ENCODE results near the gene BGLAP. TPM values are rescaled to one million over a fixed set of nuclear protein-coding genes. Genes with fewer than 3 reads are reported as not detected.

BGLAP gene
- total and polyA plus RNA-seq, 2 of the 13 experiments (the other 11 are each of a cell fraction or from before 2014, with no cell fraction given) = 0.62 to 1.6 TPM

GRCh38 chr1:156282479-156283222 lies 40.7 kb downstream of the BGLAP start, which contains the start of gene SMG5 (continued):
- TF ChIP-seq FOSL1 (CRISPR knock-in tag; IDR thresholded peaks at IDR 0.05; ENCODE audit: borderline replicate concordance) (no peak), ZNF562 (CRISPR knock-in tag; IDR thresholded peaks at IDR 0.05; ENCODE audit: borderline replicate concordance) (no peak), HOXA7 (CRISPR knock-in tag; IDR thresholded peaks at IDR 0.05) (no peak), MXI1 (IDR thresholded peaks at IDR 0.05; ENCODE audit: borderline replicate concordance, low read depth, low read length) (peak; percentile 93), RELA (CRISPR knock-in tag; IDR thresholded peaks at IDR 0.05) (no peak; the same call in 1 of the 2 replicates), MEIS1 (CRISPR knock-in tag; IDR thresholded peaks at IDR 0.05; ENCODE audit: borderline replicate concordance) (no peak; the same call in 1 of the 2 replicates), CHCHD3 (CRISPR knock-in tag; IDR thresholded peaks at IDR 0.05) (no peak), ZNF556 (CRISPR knock-in tag; IDR thresholded peaks at IDR 0.05; ENCODE audit: borderline replicate concordance) (peak; percentile 87; the same call in 1 of the 2 replicates), ZNF674 (CRISPR knock-in tag; IDR thresholded peaks at IDR 0.05; ENCODE audit: low read depth) (no peak), SETDB1 (CRISPR knock-in tag; IDR thresholded peaks at IDR 0.05; ENCODE audit: borderline replicate concordance) (no peak), LRRFIP1 (CRISPR knock-in tag; conservative IDR thresholded peaks at IDR 0.05) (no peak), POLR2AphosphoS2 (IDR thresholded peaks at IDR 0.05; ENCODE audit: low read depth, low read length) (no peak; the same call in 1 of the 2 replicates), NR2C2 (CRISPR knock-in tag; IDR thresholded peaks at IDR 0.05; ENCODE audit: borderline replicate concordance) (peak; percentile 84), ZNF275 (CRISPR knock-in tag; IDR thresholded peaks at IDR 0.05; ENCODE audit: borderline replicate concordance) (peak; percentile 66; the same call in 1 of the 2 replicates), CBFB (CRISPR knock-in tag; IDR thresholded peaks at IDR 0.05) (peak; percentile 81), GZF1 (CRISPR knock-in tag; IDR thresholded peaks at IDR 0.05) (peak; percentile 63; the same call in 1 of the 2 replicates)
- TF ChIP-seq, protein P1, sequence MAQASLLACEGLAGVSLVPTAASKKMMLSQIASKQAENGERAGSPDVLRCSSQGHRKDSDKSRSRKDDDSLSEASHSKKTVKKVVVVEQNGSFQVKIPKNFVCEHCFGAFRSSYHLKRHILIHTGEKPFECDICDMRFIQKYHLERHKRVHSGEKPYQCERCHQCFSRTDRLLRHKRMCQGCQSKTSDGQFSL (CRISPR knock-in tag; IDR thresholded peaks at IDR 0.05) = no peak
- TF ChIP-seq, protein P2, sequence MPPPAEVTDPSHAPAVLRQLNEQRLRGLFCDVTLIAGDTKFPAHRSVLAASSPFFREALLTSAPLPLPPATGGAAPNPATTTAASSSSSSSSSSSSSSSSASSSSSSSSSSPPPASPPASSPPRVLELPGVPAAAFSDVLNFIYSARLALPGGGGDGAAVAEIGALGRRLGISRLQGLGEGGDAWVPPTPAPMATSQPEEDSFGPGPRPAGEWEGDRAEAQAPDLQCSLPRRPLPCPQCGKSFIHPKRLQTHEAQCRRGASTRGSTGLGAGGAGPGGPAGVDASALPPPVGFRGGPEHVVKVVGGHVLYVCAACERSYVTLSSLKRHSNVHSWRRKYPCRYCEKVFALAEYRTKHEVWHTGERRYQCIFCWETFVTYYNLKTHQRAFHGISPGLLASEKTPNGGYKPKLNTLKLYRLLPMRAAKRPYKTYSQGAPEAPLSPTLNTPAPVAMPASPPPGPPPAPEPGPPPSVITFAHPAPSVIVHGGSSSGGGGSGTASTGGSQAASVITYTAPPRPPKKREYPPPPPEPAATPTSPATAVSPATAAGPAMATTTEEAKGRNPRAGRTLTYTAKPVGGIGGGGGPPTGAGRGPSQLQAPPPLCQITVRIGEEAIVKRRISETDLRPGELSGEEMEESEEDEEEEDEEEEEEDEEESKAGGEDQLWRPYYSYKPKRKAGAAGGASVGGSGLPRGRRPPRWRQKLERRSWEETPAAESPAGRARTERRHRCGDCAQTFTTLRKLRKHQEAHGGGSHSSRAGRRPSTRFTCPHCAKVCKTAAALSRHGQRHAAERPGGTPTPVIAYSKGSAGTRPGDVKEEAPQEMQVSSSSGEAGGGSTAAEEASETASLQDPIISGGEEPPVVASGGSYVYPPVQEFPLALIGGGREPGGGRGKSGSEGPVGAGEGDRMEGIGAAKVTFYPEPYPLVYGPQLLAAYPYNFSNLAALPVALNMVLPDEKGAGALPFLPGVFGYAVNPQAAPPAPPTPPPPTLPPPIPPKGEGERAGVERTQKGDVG (CRISPR knock-in tag; IDR thresholded peaks at IDR 0.05; ENCODE audit: borderline replicate concordance) = no peak
- TF ChIP-seq, protein P3, sequence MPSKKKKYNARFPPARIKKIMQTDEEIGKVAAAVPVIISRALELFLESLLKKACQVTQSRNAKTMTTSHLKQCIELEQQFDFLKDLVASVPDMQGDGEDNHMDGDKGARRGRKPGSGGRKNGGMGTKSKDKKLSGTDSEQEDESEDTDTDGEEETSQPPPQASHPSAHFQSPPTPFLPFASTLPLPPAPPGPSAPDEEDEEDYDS (CRISPR knock-in tag; IDR thresholded peaks at IDR 0.05) = peak; percentile 84
- TF ChIP-seq, protein P4, sequence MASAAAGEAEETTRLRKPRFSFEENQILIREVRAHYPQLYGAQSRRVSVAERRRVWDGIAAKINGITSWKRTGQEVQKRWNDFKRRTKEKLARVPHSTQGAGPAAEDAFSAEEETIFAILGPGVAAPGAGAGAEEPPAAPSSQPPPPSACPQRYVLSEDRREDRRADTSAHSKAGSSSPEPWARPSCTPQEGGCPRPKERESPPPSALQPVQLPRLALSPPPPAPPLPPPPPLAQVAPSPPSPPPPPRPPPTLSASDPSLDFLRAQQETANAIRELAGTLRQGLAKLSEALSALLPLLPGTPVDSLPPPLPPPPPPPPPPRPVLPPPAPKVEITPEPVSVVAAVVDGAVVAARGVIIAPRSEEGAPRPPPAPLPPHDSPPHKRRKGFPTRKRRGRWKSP (CRISPR knock-in tag; IDR thresholded peaks at IDR 0.05) = 0 out of 2 replicates have a peak, but pooled peaks have one; percentile 39

Measured in HepG2 (cell line).